ENCODE results near the gene DAAM1. TPM values are rescaled to one million over a fixed set of nuclear protein-coding genes. Genes with fewer than 3 reads are reported as not detected.

DAAM1 gene
- total RNA-seq, 3 donors from 2014 or later = 50.1 to 95.9 (median 64.2) TPM

GRCh38 chr14:59301354-59301753 lies 112.9 kb downstream of the DAAM1 start:
- no peak overlapping the region for H3K27ac ChIP-seq
- no peak for TF ChIP-seq POLR2A (IDR thresholded peaks at IDR 0.05)
- TF ChIP-seq, protein P1, sequence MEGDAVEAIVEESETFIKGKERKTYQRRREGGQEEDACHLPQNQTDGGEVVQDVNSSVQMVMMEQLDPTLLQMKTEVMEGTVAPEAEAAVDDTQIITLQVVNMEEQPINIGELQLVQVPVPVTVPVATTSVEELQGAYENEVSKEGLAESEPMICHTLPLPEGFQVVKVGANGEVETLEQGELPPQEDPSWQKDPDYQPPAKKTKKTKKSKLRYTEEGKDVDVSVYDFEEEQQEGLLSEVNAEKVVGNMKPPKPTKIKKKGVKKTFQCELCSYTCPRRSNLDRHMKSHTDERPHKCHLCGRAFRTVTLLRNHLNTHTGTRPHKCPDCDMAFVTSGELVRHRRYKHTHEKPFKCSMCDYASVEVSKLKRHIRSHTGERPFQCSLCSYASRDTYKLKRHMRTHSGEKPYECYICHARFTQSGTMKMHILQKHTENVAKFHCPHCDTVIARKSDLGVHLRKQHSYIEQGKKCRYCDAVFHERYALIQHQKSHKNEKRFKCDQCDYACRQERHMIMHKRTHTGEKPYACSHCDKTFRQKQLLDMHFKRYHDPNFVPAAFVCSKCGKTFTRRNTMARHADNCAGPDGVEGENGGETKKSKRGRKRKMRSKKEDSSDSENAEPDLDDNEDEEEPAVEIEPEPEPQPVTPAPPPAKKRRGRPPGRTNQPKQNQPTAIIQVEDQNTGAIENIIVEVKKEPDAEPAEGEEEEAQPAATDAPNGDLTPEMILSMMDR (IDR thresholded peaks at IDR 0.05) = no peak
- TF ChIP-seq POLR2AphosphoS5 (IDR thresholded peaks at IDR 0.05) = no peak
- no peaks in the 10 kb centered on the region for H3K36me3 ChIP-seq
- no peaks in the 10 kb centered on the region for H3K27me3 ChIP-seq
- H3K4me1 ChIP-seq = no peaks in the 10 kb centered on the region
- H3K9me3 ChIP-seq = no peaks in the 10 kb centered on the region
- no peak overlapping the region for H3K4me3 ChIP-seq
- intact Hi-C loops (cut with DNase I; ENCODE audit: low total_unique reads) = no loop called here
- no peak for DNase-seq (ENCODE audit: low spot score in 2 of 2)

- Histone ChIP-seq H3K27me3 (no peaks in the 10 kb centered on the region), H3K36me3 (no peaks in the 10 kb centered on the region), H3K9me3 (no peaks in the 10 kb centered on the region), H3K27ac (no peak overlapping the region), H3K4me1 (no peaks in the 10 kb centered on the region), H3K4me3 (no peak overlapping the region)
- DNase-seq (ENCODE audit: low spot score in 2 of 2) = no peak
- TF ChIP-seq, protein P1 (IDR thresholded peaks at IDR 0.05) = no peak
- TF ChIP-seq POLR2A (IDR thresholded peaks at IDR 0.05) (no peak), POLR2AphosphoS5 (IDR thresholded peaks at IDR 0.05) (no peak)
- intact Hi-C loops (cut with DNase I; ENCODE audit: low total_unique reads) = no loop called here
Measured at GRCh38 chr14:59302313-59302712, 113.8 kb downstream of the DAAM1 start.

DNA sequence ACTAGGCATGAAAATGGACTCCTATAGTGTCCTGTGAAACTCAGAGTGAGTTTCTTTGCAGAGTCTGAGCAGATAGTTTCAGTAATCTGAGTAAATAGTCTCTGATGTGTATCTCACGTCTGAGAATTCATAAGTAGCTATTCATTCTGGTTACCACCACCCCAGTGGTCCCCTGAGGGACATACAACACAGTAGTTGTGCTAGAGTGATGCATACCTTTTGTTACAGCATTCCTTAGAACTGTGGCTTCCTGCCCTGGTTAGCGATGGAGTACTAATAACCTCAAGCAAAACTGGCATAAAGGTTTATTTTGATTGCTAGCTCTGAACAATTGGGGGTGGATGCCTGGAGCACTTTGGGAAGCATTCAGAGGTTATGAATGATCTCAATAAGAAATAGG lies 114.7 kb downstream of the DAAM1 start:
- Histone ChIP-seq H3K27ac (peak overlapping the region in 1 of 2 donors; percentile 35), H3K4me1 (no peaks in the 10 kb centered on the region), H3K9me3 (no peaks in the 10 kb centered on the region), H3K4me3 (no peak overlapping the region), H3K36me3 (no peaks in the 10 kb centered on the region), H3K27me3 (no peaks in the 10 kb centered on the region)
- intact Hi-C loops (cut with DNase I; ENCODE audit: low total_unique reads) = no loop called here
- TF ChIP-seq, protein P1 (IDR thresholded peaks at IDR 0.05) = no peak
- TF ChIP-seq POLR2A (IDR thresholded peaks at IDR 0.05) (no peak), POLR2AphosphoS5 (IDR thresholded peaks at IDR 0.05) (no peak)
- peak in 1 of 2 donors; percentile 32 for DNase-seq (ENCODE audit: low spot score in 2 of 2)

GRCh38 chr14:59305231-59305630 lies 116.8 kb downstream of the DAAM1 start:
- no peaks in the 10 kb centered on the region for H3K4me1 ChIP-seq
- H3K36me3 ChIP-seq = no peaks in the 10 kb centered on the region
- no peak for DNase-seq (ENCODE audit: low spot score in 2 of 2)
- no peak overlapping the region for H3K27ac ChIP-seq
- no peaks in the 10 kb centered on the region for H3K9me3 ChIP-seq
- TF ChIP-seq, protein P1 (IDR thresholded peaks at IDR 0.05) = no peak
- TF ChIP-seq POLR2AphosphoS5 (IDR thresholded peaks at IDR 0.05) = no peak
- no peak for TF ChIP-seq POLR2A (IDR thresholded peaks at IDR 0.05)
- no peak overlapping the region for H3K4me3 ChIP-seq
- intact Hi-C loops (cut with DNase I; ENCODE audit: low total_unique reads) = no loop called here
- H3K27me3 ChIP-seq = no peaks in the 10 kb centered on the region

- Histone ChIP-seq H3K27me3 (no peaks in the 10 kb centered on the region), H3K4me1 (no peaks in the 10 kb centered on the region), H3K36me3 (no peaks in the 10 kb centered on the region), H3K27ac (no peak overlapping the region), H3K4me3 (no peak overlapping the region), H3K9me3 (no peaks in the 10 kb centered on the region)
- DNase-seq (ENCODE audit: low spot score in 2 of 2) = no peak
- intact Hi-C loops (cut with DNase I; ENCODE audit: low total_unique reads) = no loop called here
- TF ChIP-seq POLR2A (IDR thresholded peaks at IDR 0.05) (no peak), POLR2AphosphoS5 (IDR thresholded peaks at IDR 0.05) (no peak)
- TF ChIP-seq, protein P1 (IDR thresholded peaks at IDR 0.05) = no peak
Measured at GRCh38 chr14:59305836-59306555, 117.5 kb downstream of the DAAM1 start.

Measured in breast epithelium (tissue), 4 donors.